Epithelial cell of proximal tubule (primary cell): Measurements from ENCODE around the gene MRPL27. TPM values are rescaled to one million over a fixed set of nuclear protein-coding genes. Genes with fewer than 3 reads are reported as not detected.
A peak's percentile ranks its signal among the peaks of the same experiment; 100 is the strongest.

ENCODE experiments used
- DNase-seq: peaks from one replicate; pipeline ENCODE4 v3.0.0-alpha.2; 2011; ENCODE audit warnings: low read depth
- H3K4me3 ChIP-seq: 2 replicates; pipeline ENCODE4 v1.5.1; 2011; ENCODE audit warnings: low read depth, mild to moderate bottlenecking, low read length
- total RNA-seq: library from RNA; depleted of rRNA; stranded (reverse); fragments of >200 nt; gene quantifications from 2 replicates; pipeline ENCODE4 v1.2.3, GENCODE V29; 2015
- TF ChIP-seq, protein P1 (sequence below): conservative IDR thresholded peaks from 2 replicates; pipeline ENCODE4 v1.5.1; 2012; ENCODE audit warnings: low read depth, mild to moderate bottlenecking, low read length

The MRPL27 gene
- total RNA-seq, 1 donor from 2014 or later = 100 TPM

DNA sequence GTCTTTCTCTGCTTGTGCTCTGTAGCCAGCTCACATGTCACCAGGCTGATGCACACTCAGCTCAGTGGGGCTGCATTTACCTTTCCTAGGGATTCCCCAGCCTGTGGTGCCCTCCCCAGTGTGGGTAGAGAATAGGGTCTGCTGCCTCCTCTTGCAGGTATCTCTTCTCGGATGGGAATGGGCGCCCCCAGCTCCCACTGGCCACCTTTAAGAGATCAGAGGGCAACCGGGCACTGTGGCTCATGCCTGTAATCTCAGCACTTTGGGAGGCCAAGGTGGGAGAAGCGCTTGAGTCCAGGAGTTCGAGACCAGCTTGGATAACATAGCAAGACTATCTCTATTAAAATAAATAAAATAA, 23.8 kb downstream of the MRPL27 start:
- no peak for DNase-seq
- TF ChIP-seq, protein P1, sequence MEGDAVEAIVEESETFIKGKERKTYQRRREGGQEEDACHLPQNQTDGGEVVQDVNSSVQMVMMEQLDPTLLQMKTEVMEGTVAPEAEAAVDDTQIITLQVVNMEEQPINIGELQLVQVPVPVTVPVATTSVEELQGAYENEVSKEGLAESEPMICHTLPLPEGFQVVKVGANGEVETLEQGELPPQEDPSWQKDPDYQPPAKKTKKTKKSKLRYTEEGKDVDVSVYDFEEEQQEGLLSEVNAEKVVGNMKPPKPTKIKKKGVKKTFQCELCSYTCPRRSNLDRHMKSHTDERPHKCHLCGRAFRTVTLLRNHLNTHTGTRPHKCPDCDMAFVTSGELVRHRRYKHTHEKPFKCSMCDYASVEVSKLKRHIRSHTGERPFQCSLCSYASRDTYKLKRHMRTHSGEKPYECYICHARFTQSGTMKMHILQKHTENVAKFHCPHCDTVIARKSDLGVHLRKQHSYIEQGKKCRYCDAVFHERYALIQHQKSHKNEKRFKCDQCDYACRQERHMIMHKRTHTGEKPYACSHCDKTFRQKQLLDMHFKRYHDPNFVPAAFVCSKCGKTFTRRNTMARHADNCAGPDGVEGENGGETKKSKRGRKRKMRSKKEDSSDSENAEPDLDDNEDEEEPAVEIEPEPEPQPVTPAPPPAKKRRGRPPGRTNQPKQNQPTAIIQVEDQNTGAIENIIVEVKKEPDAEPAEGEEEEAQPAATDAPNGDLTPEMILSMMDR = no peak
- H3K4me3 ChIP-seq = no peak overlapping the region

DNA sequence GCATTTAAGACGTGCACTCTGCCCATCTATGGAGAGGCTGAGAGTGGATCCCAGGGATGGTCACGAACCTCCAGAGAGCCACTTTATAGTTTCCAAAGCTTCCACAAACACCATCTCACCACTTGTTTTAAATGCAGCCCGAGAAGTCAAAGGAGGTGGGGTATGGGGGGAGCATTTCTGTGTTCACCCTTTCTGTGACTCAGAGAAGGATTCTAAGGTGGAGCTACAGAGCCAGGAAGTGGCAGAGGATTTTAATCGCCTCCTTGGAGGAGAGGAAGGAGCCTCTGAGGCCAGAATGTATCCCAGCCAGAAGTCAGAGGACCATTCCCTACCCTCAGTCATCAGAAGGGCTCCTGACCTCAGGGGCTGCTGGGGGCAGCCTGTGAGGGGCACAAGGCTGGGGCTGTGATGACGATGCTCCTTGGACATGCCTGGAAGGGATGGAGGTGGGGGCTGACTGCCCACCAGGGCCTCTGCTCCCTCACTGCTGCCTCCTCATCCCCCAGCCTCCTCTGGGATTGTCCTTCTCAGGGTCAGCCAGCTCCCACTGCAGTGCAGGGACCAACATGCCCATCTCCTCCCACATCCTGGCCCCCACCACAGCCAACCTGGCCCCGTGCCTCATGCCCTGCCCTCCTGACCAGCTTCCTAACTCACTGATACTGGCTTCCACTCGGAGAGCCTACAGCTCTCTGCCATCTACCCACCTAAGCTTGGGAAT, 24.3 kb downstream of the MRPL27 start:
- DNase-seq = no peak
- TF ChIP-seq, protein P1 = no peak
- no peak overlapping the region for H3K4me3 ChIP-seq

GRCh38 chr17:50347894-50348291, 25.1 kb downstream of the MRPL27 start:
- no peak for DNase-seq
- no peak overlapping the region for H3K4me3 ChIP-seq
- TF ChIP-seq, protein P1 = no peak

DNA sequence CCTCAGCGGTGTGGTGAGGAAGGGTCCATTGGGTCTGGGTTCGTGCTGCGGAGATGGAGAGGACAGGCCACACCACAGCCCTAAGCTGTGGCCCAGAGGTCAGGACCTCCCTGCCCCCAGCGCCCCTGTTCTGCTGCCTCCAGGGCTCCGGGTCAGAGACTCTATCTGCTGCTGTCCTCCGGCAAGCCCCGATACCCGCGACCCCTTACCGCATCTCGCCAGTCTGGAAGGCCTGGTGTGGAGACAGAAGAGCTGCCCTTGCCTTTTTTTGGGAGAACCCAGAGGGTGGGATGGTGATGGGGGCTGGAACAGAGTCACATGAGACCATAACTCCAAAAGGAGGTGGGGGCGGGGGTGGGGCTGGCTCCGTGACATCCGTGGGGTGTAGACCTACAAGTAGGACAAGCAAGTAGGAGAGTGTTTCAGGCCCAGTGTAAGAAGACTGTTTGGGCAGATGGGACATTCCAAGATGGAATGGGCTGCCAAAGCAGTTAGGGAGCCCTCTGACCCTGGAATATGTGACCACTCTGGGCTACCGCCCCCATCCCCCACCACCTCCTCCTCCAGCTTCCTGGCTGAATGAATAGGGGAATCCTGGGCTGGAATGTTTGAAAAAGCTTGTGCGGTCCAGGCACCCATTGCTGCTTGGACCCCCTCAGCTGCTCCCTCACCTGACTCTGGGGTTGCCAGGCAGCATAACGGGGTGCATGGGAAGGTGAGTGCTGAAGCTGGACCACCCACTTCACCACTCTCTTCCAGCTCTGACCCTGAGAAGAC, 25.7 kb downstream of the MRPL27 start:
- peak overlapping the region; percentile 88 for H3K4me3 ChIP-seq
- DNase-seq = no peak
- TF ChIP-seq, protein P1 = no peak

- DNase-seq = no peak
- peak overlapping the region; percentile 88 for H3K4me3 ChIP-seq
- TF ChIP-seq, protein P1 = no peak
These were observed 26.5 kb downstream of the MRPL27 start for GRCh38 chr17:50346313-50347116.

- no peak for DNase-seq
- peak within 1 kb of the TSS; percentile 88 for H3K4me3 ChIP-seq
- TF ChIP-seq, protein P1 = no peak
These were observed 27.3 kb downstream of the MRPL27 start, which contains the start of gene XYLT2 for GRCh38 chr17:50345432-50346312. Gene XYLT2 (plus strand): TSS chr17:50346126. CDS start chr17:50346141, 15 bp downstream.
